Peyer's patch (tissue), 4 donors: ENCODE data around the gene PIGK. TPM values are rescaled to one million over a fixed set of nuclear protein-coding genes. Genes with fewer than 3 reads are reported as not detected.

Experiments used
- DNase-seq, 3 donors: peaks; one replicate each; pipeline ENCODE4 v3.0.0-alpha.2; 2017 to 2019
- H3K27ac ChIP-seq, 4 donors: fragments of 200-600 bp; sonication (generic); one replicate each; pipeline ENCODE4 v1.5.1; 2016 to 2019
- H3K27me3 ChIP-seq, 2 donors: fragments of 200-600 bp; sonication (generic); one replicate each; pipeline ENCODE4 v1.5.1; 2019
- H3K36me3 ChIP-seq, 3 donors: fragments of 200-600 bp; sonication (generic); one replicate each; pipeline ENCODE4 v1.5.1; 2016 to 2019
- H3K4me1 ChIP-seq, 4 donors: fragments of 200-600 bp; sonication (generic); one replicate each; pipeline ENCODE4 v1.5.1; 2016 to 2019
- H3K4me3 ChIP-seq, 4 donors: fragments of 200-600 bp; sonication (generic); 1 replicate in 3 of 4; 2 replicates in 1 of 4; pipeline ENCODE4 v1.5.1; 2016 to 2019; ENCODE audit warnings: mild to moderate bottlenecking in 1 of 4
- H3K9me3 ChIP-seq, 4 donors: fragments of 200-600 bp; sonication (generic); one replicate each; pipeline ENCODE4 v1.5.1; 2016 to 2019; ENCODE audit warnings: mild to moderate bottlenecking in 1 of 4
- POLR2A ChIP-seq, 2 donors: fragments of 450-650 bp; IDR thresholded peaks; one replicate each; pipeline ENCODE4 v1.5.1; 2017; ENCODE audit warnings: antibody characterized with exemption in 2 of 2, mild to moderate bottlenecking in 2 of 2, moderate library complexity in 2 of 2
- total RNA-seq, 4 donors: library from RNA; depleted of rRNA; stranded (reverse); fragments of >200 nt; gene quantifications; one replicate each; pipeline ENCODE4 v1.1.0, GENCODE V29; 2016
- TF ChIP-seq, protein P1 (sequence below), 6 experiments: fragments of 450-650 bp in 4 of 6; fragments of 200-600 bp in 2 of 6; sonication (generic) in 1 of 6; IDR thresholded peaks; one replicate each; pipeline ENCODE4 v1.5.1; 2017 to 2019; ENCODE audit warnings: antibody characterized with exemption in 6 of 6, mild to moderate bottlenecking in 3 of 6, moderate library complexity in 1 of 6

Gene PIGK
- total RNA-seq, 4 donors from 2014 or later = 4.1 to 8.8 (median 6.4) TPM

GRCh38 chr1:77063118-77063517 lies 156.1 kb downstream of the PIGK start:
- no peak overlapping the region for H3K4me3 ChIP-seq
- TF ChIP-seq, protein P1, sequence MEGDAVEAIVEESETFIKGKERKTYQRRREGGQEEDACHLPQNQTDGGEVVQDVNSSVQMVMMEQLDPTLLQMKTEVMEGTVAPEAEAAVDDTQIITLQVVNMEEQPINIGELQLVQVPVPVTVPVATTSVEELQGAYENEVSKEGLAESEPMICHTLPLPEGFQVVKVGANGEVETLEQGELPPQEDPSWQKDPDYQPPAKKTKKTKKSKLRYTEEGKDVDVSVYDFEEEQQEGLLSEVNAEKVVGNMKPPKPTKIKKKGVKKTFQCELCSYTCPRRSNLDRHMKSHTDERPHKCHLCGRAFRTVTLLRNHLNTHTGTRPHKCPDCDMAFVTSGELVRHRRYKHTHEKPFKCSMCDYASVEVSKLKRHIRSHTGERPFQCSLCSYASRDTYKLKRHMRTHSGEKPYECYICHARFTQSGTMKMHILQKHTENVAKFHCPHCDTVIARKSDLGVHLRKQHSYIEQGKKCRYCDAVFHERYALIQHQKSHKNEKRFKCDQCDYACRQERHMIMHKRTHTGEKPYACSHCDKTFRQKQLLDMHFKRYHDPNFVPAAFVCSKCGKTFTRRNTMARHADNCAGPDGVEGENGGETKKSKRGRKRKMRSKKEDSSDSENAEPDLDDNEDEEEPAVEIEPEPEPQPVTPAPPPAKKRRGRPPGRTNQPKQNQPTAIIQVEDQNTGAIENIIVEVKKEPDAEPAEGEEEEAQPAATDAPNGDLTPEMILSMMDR (IDR thresholded peaks at IDR 0.05) = no peak
- TF ChIP-seq POLR2A (IDR thresholded peaks at IDR 0.05) = no peak
- no peaks in the 10 kb centered on the region for H3K36me3 ChIP-seq
- H3K27me3 ChIP-seq = no peaks in the 10 kb centered on the region
- no peak overlapping the region for H3K27ac ChIP-seq
- no peak for DNase-seq
- no peaks in the 10 kb centered on the region for H3K4me1 ChIP-seq
- no peaks in the 10 kb centered on the region for H3K9me3 ChIP-seq

GRCh38 chr1:77061162-77061561 lies 158.1 kb downstream of the PIGK start:
- DNase-seq = no peak
- H3K36me3 ChIP-seq = no peaks in the 10 kb centered on the region
- H3K27ac ChIP-seq = no peak overlapping the region
- H3K27me3 ChIP-seq = no peaks in the 10 kb centered on the region
- no peaks in the 10 kb centered on the region for H3K9me3 ChIP-seq
- no peaks in the 10 kb centered on the region for H3K4me1 ChIP-seq
- TF ChIP-seq, protein P1 (IDR thresholded peaks at IDR 0.05) = no peak
- TF ChIP-seq POLR2A (IDR thresholded peaks at IDR 0.05) = no peak
- H3K4me3 ChIP-seq = no peak overlapping the region

DNA sequence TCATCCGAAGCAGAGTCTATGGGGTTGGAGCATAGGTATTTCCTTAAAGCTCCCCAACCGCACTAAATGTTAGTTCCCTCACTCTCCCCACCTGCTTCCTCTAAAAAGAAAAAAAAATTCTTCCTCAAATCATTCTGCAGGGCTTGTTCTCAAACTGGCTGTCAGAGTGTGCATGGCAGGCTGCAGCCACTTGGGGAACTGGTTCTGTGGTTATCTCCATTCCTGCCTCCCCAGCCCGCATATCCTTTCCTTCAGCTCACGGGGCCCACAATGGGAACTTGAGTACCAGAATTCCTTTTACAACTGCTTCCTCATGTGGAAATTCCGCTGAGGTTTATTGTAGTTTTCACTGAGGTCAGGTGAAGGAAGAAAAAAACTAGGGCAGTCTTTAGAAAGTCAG lies 159.2 kb downstream of the PIGK start:
- H3K27ac ChIP-seq = no peak overlapping the region
- no peaks in the 10 kb centered on the region for H3K4me1 ChIP-seq
- no peak for DNase-seq
- no peaks in the 10 kb centered on the region for H3K27me3 ChIP-seq
- H3K4me3 ChIP-seq = no peak overlapping the region
- TF ChIP-seq POLR2A (IDR thresholded peaks at IDR 0.05) = no peak
- TF ChIP-seq, protein P1 (IDR thresholded peaks at IDR 0.05) = no peak
- no peaks in the 10 kb centered on the region for H3K9me3 ChIP-seq
- no peaks in the 10 kb centered on the region for H3K36me3 ChIP-seq

- no peak for DNase-seq
- H3K4me1 ChIP-seq = no peaks in the 10 kb centered on the region
- no peak overlapping the region for H3K4me3 ChIP-seq
- no peak overlapping the region for H3K27ac ChIP-seq
- TF ChIP-seq POLR2A (IDR thresholded peaks at IDR 0.05) = no peak
- TF ChIP-seq, protein P1 (IDR thresholded peaks at IDR 0.05) = no peak
- H3K27me3 ChIP-seq = no peaks in the 10 kb centered on the region
- no peaks in the 10 kb centered on the region for H3K36me3 ChIP-seq
- no peaks in the 10 kb centered on the region for H3K9me3 ChIP-seq
Observed at GRCh38 chr1:77057994-77058585, 161.1 kb downstream of the PIGK start.

GRCh38 chr1:77056525-77056924 lies 162.7 kb downstream of the PIGK start:
- TF ChIP-seq POLR2A (IDR thresholded peaks at IDR 0.05) = no peak
- no peak for DNase-seq
- H3K27me3 ChIP-seq = no peaks in the 10 kb centered on the region
- no peaks in the 10 kb centered on the region for H3K4me1 ChIP-seq
- no peaks in the 10 kb centered on the region for H3K36me3 ChIP-seq
- no peak overlapping the region for H3K4me3 ChIP-seq
- H3K9me3 ChIP-seq = no peaks in the 10 kb centered on the region
- no peak overlapping the region for H3K27ac ChIP-seq

- Histone ChIP-seq H3K9me3 (no peaks in the 10 kb centered on the region), H3K27ac (no peak overlapping the region), H3K4me1 (no peaks in the 10 kb centered on the region), H3K4me3 (no peak overlapping the region), H3K36me3 (no peaks in the 10 kb centered on the region), H3K27me3 (no peaks in the 10 kb centered on the region)
- no peak for DNase-seq
- TF ChIP-seq POLR2A (IDR thresholded peaks at IDR 0.05) = no peak
- TF ChIP-seq, protein P1 (IDR thresholded peaks at IDR 0.05) = no peak
Observed at GRCh38 chr1:77051425-77051824, 167.8 kb downstream of the PIGK start.
